ENCODE data around the gene PRRX1.

PRRX1 gene

GRCh38 chr1:170692866-170693575 lies 29.1 kb downstream of the PRRX1 start:
- H3K27ac ChIP-seq: peak overlapping the region; percentile 60 to 63

GRCh38 chr1:170694172-170694926 lies 30.4 kb downstream of the PRRX1 start:
- no peak for DNase-seq
- H3K4me1 ChIP-seq: peaks cover 3 to 98% (median 51%) of the 10 kb centered on the region in 4 donors

More at GRCh38 chr1:170692866-170693575, 29.1 kb downstream of the PRRX1 start:
- peaks cover 3 to 98% (median 42%) of the 10 kb centered on the region in 4 donors for H3K4me1 ChIP-seq
- H3K36me3 ChIP-seq: no peaks in the 10 kb centered on the region
- no peak for DNase-seq
- intact Hi-C loops (cut with DNase I; ENCODE audit: low total_unique reads): no loop called here
- no peak for TF ChIP-seq CTCF (IDR thresholded peaks at IDR 0.05)
- no peak overlapping the region for H3K4me3 ChIP-seq
- no peaks in the 10 kb centered on the region for H3K27me3 ChIP-seq
- H3K9me3 ChIP-seq: no peaks in the 10 kb centered on the region

GRCh38 chr1:170695955-170696590 lies 32.1 kb downstream of the PRRX1 start:
- TF ChIP-seq CTCF (IDR thresholded peaks at IDR 0.05): no peak
- DNase-seq: no peak
- peak overlapping the region; percentile 59 to 63 for H3K27ac ChIP-seq
- no peak overlapping the region for H3K4me3 ChIP-seq
- intact Hi-C loops (cut with DNase I; ENCODE audit: low total_unique reads): no loop called here
- no peaks in the 10 kb centered on the region for H3K9me3 ChIP-seq
- H3K36me3 ChIP-seq: no peaks in the 10 kb centered on the region
- H3K27me3 ChIP-seq: no peaks in the 10 kb centered on the region
- H3K4me1 ChIP-seq: peaks cover 3 to 98% (median 62%) of the 10 kb centered on the region in 4 donors

More at GRCh38 chr1:170694172-170694926, 30.4 kb downstream of the PRRX1 start:
- no peaks in the 10 kb centered on the region for H3K9me3 ChIP-seq
- TF ChIP-seq CTCF (IDR thresholded peaks at IDR 0.05): no peak
- H3K4me3 ChIP-seq: no peak overlapping the region
- H3K27me3 ChIP-seq: no peaks in the 10 kb centered on the region
- H3K36me3 ChIP-seq: no peaks in the 10 kb centered on the region
- intact Hi-C loops (cut with DNase I; ENCODE audit: low total_unique reads): no loop called here
- peak overlapping the region; percentile 60 to 63 for H3K27ac ChIP-seq

GRCh38 chr1:170696591-170697290 lies 32.8 kb downstream of the PRRX1 start:
- Histone ChIP-seq H3K27ac (peak overlapping the region; percentile 59 to 63), H3K4me3 (no peak overlapping the region), H3K36me3 (no peaks in the 10 kb centered on the region), H3K9me3 (no peaks in the 10 kb centered on the region), H3K27me3 (no peaks in the 10 kb centered on the region), H3K4me1 (peaks cover 3 to 98% (median 66%) of the 10 kb centered on the region in 4 donors)
- intact Hi-C loops (cut with DNase I; ENCODE audit: low total_unique reads): no loop called here
- TF ChIP-seq CTCF (IDR thresholded peaks at IDR 0.05): no peak
- no peak for DNase-seq

GRCh38 chr1:170697316-170697715 lies 33.4 kb downstream of the PRRX1 start:
- H3K36me3 ChIP-seq: no peaks in the 10 kb centered on the region
- peaks cover 3 to 98% (median 65%) of the 10 kb centered on the region in 4 donors for H3K4me1 ChIP-seq
- no peaks in the 10 kb centered on the region for H3K27me3 ChIP-seq
- H3K4me3 ChIP-seq: no peak overlapping the region
- intact Hi-C loops (cut with DNase I; ENCODE audit: low total_unique reads): no loop called here
- no peak for TF ChIP-seq CTCF (IDR thresholded peaks at IDR 0.05)
- no peaks in the 10 kb centered on the region for H3K9me3 ChIP-seq
- peak overlapping the region; percentile 59 to 63 for H3K27ac ChIP-seq
- DNase-seq: no peak
